IMR-90 (cell line): ENCODE results near the gene PITRM1. TPM values are rescaled to one million over a fixed set of nuclear protein-coding genes. Genes with fewer than 3 reads are reported as not detected.

ENCODE experiments used
- ATAC-seq: fragments of 200-7000 bp; cut with Tn5 transposase; 2 replicates; pipeline ENCODE4 v1.9.1; 2020; ENCODE audit warnings: low read depth, mild to moderate bottlenecking, moderate library complexity
- BruUV-seq: library from RNA; stranded (reverse); fragments of 400-500 nt; replicated peaks from 2 replicates; lab custom pipeline; 2021; lab: Mats Ljungman, UMichigan
- CTCF ChIA-PET: fragments of 300-600 bp; formaldehyde crosslinking; extraction: SDS; loops from one replicate; lab custom pipeline; 2021; ENCODE audit warnings: antibody characterized with exemption; lab: Yijun Ruan, JAX
- POLR2A ChIA-PET: fragments of 300-600 bp; sonication (Branson Sonifier 250); formaldehyde crosslinking; loops from one replicate; lab custom pipeline; 2022; ENCODE audit warnings: antibody characterized with exemption; ENCODE audit not compliant: unreplicated experiment; lab: Charles Lee
- DNase-seq: peaks from one replicate; pipeline ENCODE4 v3.0.0; 2013
- H2AFZ ChIP-seq: replicated peaks from 2 replicates; pipeline ENCODE3; 2013; ENCODE audit warnings: low read length, mild to moderate bottlenecking; ENCODE audit not compliant: poor library complexity
- H2AK5ac ChIP-seq: 2 replicates; pipeline ENCODE4 v1.6.1; 2013; ENCODE audit warnings: low read depth, low read length, inconsistent platforms
- H2AK9ac ChIP-seq: replicated peaks from 2 replicates; pipeline ENCODE3; 2013; ENCODE audit warnings: mild to moderate bottlenecking, low read depth, low read length, moderate library complexity; ENCODE audit not compliant: poor library complexity
- H2BK120ac ChIP-seq: 2 replicates; pipeline ENCODE4 v1.6.1; 2013; ENCODE audit warnings: low read depth, low read length, inconsistent platforms
- H2BK15ac ChIP-seq: 3 replicates; pipeline ENCODE4 v1.6.1; 2013; ENCODE audit warnings: low read depth, low read length, inconsistent platforms
- H2BK20ac ChIP-seq: 2 replicates; pipeline ENCODE4 v1.6.1; 2013; ENCODE audit warnings: low read depth, mild to moderate bottlenecking, inconsistent platforms, low read length, moderate library complexity
- H2BK5ac ChIP-seq: 2 replicates; pipeline ENCODE4 v1.6.1; 2013; ENCODE audit warnings: mild to moderate bottlenecking, low read depth, low read length, inconsistent platforms; ENCODE audit not compliant: poor library complexity, severe bottlenecking
- H3K14ac ChIP-seq: replicated peaks from 2 replicates; pipeline ENCODE4 v1.6.1; 2013; ENCODE audit warnings: low read depth, low read length, inconsistent platforms
- H3K18ac ChIP-seq: 2 replicates; pipeline ENCODE4 v1.6.1; 2013; ENCODE audit warnings: low read depth, low read length, control low read depth
- H3K23ac ChIP-seq: 2 replicates; pipeline ENCODE4 v1.6.1; 2013; ENCODE audit warnings: low read depth, low read length, inconsistent platforms
- H3K27ac ChIP-seq: 2 replicates; pipeline ENCODE4 v1.5.1; 2013; ENCODE audit warnings: mild to moderate bottlenecking, control low read depth, low read length; ENCODE audit not compliant: insufficient read depth
- H3K27me3 ChIP-seq: 2 replicates; pipeline ENCODE4 v1.6.1; 2013; ENCODE audit warnings: low read length; ENCODE audit not compliant: control insufficient read depth, insufficient read depth
- H3K36me3 ChIP-seq: 2 replicates; pipeline ENCODE4 v1.6.1; 2013; ENCODE audit warnings: low read length, mixed read lengths; ENCODE audit not compliant: control insufficient read depth, insufficient read depth
- H3K4ac ChIP-seq: 2 replicates; pipeline ENCODE4 v1.6.1; 2013; ENCODE audit warnings: low read depth, low read length, inconsistent platforms
- H3K4me1 ChIP-seq: 2 replicates; pipeline ENCODE4 v1.6.1; 2013; ENCODE audit warnings: low read length, mixed read lengths; ENCODE audit not compliant: control insufficient read depth, insufficient read depth
- H3K4me2 ChIP-seq: 2 replicates; pipeline ENCODE4 v1.6.1; 2013; ENCODE audit warnings: low read depth, mild to moderate bottlenecking, control low read depth, low read length, moderate library complexity
- H3K4me3 ChIP-seq: 2 replicates; pipeline ENCODE4 v1.5.1; 2013; ENCODE audit warnings: low read depth, mild to moderate bottlenecking, control low read depth, low read length, moderate library complexity; ENCODE audit not compliant: insufficient read depth
- H3K56ac ChIP-seq: 2 replicates; pipeline ENCODE4 v1.6.1; 2013; ENCODE audit warnings: low read length, inconsistent platforms; ENCODE audit not compliant: insufficient read depth; ENCODE audit errors: extremely low read depth
- H3K79me1 ChIP-seq, 2 experiments: 2 replicates each; pipeline ENCODE4 v1.6.1; 2013; ENCODE audit warnings: low read length in 2 of 2, inconsistent platforms in 1 of 2, low read depth in 1 of 2
- H3K9ac ChIP-seq: 2 replicates; pipeline ENCODE4 v1.6.1; 2013; ENCODE audit warnings: low read depth, low read length, control low read depth
- H3K9me1 ChIP-seq: 2 replicates; pipeline ENCODE4 v1.6.1; 2013; ENCODE audit warnings: low read length, inconsistent platforms; ENCODE audit not compliant: insufficient read depth
- H3K9me3 ChIP-seq: 2 replicates; pipeline ENCODE4 v1.6.1; 2013; ENCODE audit warnings: low read length; ENCODE audit not compliant: control insufficient read depth, insufficient read depth
- H4K20me1 ChIP-seq: 2 replicates; pipeline ENCODE4 v1.6.1; 2013; ENCODE audit warnings: low read length, inconsistent platforms; ENCODE audit not compliant: insufficient read depth
- H4K5ac ChIP-seq: 2 replicates; pipeline ENCODE4 v1.6.1; 2013; ENCODE audit warnings: mild to moderate bottlenecking, low read depth, low read length, control low read depth
- H4K8ac ChIP-seq, 2 experiments: 2 replicates each; pipeline ENCODE4 v1.6.1; 2013; ENCODE audit warnings: low read depth in 2 of 2, low read length in 2 of 2, control low read depth in 1 of 2, inconsistent platforms in 1 of 2
- H4K91ac ChIP-seq: 2 replicates; pipeline ENCODE4 v1.6.1; 2013; ENCODE audit warnings: low read depth, low read length, inconsistent platforms; ENCODE audit not compliant: insufficient read depth
- BHLHE40 ChIP-seq: fragments of 150-350 bp; IDR thresholded peaks from 2 replicates; pipeline ENCODE4 v1.6.1; 2016; ENCODE audit warnings: mild to moderate bottlenecking, low read depth, low read length
- CEBPB ChIP-seq: IDR thresholded peaks from 2 replicates; pipeline ENCODE4 v1.6.1; 2012; ENCODE audit warnings: low read depth, low read length, improper control_type of control experiment
- CHD1 ChIP-seq: IDR thresholded peaks from 2 replicates; pipeline ENCODE4 v1.6.1; 2012; ENCODE audit warnings: low read depth, low read length, improper control_type of control experiment
- FOS ChIP-seq: fragments of 150-350 bp; IDR thresholded peaks from 2 replicates; pipeline ENCODE4 v1.6.1; 2016; ENCODE audit warnings: low read depth, low read length
- MAFK ChIP-seq: IDR thresholded peaks from 2 replicates; pipeline ENCODE4 v1.6.1; 2012; ENCODE audit warnings: low read depth, low read length, improper control_type of control experiment
- MAZ ChIP-seq: IDR thresholded peaks from 2 replicates; pipeline ENCODE4 v1.6.1; 2012; ENCODE audit warnings: low read depth, mild to moderate bottlenecking, low read length, improper control_type of control experiment, moderate library complexity, borderline replicate concordance
- MXI1 ChIP-seq: IDR thresholded peaks from 2 replicates; pipeline ENCODE4 v1.6.1; 2012; ENCODE audit warnings: low read depth, mild to moderate bottlenecking, low read length, moderate library complexity, borderline replicate concordance
- NFE2L2 ChIP-seq: fragments of 150-350 bp; IDR thresholded peaks from 2 replicates; pipeline ENCODE4 v1.6.1; 2016; ENCODE audit warnings: low read depth, mild to moderate bottlenecking, low read length
- POLR2A ChIP-seq: IDR thresholded peaks from 2 replicates; pipeline ENCODE4 v1.6.1; 2012; ENCODE audit warnings: mild to moderate bottlenecking, low read depth, low read length
- RAD21 ChIP-seq: IDR thresholded peaks from 2 replicates; pipeline ENCODE4 v1.6.1; 2012; ENCODE audit warnings: low read length, improper control_type of control experiment
- RCOR1 ChIP-seq: IDR thresholded peaks from 2 replicates; pipeline ENCODE4 v1.6.1; 2012; ENCODE audit warnings: mild to moderate bottlenecking, low read length, improper control_type of control experiment; ENCODE audit not compliant: insufficient replicate concordance
- RFX5 ChIP-seq: IDR thresholded peaks from 2 replicates; pipeline ENCODE4 v1.8.0; 2012; ENCODE audit warnings: low read depth, mild to moderate bottlenecking, low read length, moderate library complexity
- SMC3 ChIP-seq: fragments of 150-350 bp; IDR thresholded peaks from 2 replicates; pipeline ENCODE4 v1.6.1; 2016; ENCODE audit warnings: low read depth, mild to moderate bottlenecking, antibody characterized with exemption, low read length, moderate library complexity
- WGBS, 2 experiments: methylation state at CpG; one replicate each; pipeline versions ENCODE4 v1.1.5 to v1.1.7; 2013; ENCODE audit warnings: missing lambda C conversion rate in 2 of 2; ENCODE audit not compliant: insufficient read length in 1 of 2; ENCODE audit errors: extremely low coverage in 2 of 2; 5-methylcytosine and 5-hydroxymethylcytosine counted together
- dilution Hi-C: fragments of 300-500 bp; cut with HindIII; formaldehyde crosslinking; loops from one replicate; pipeline ENCODE4 v1.14.3; 2018; ENCODE audit warnings: low sequenced_read_pairs; ENCODE audit not compliant: unreplicated experiment
- in situ Hi-C: fragments of 300-500 bp; cut with MboI; formaldehyde crosslinking; loops from 3 replicates; pipeline ENCODE4 v1.14.3; 2019; ENCODE audit warnings: low sequenced_read_pairs, inconsistent platforms, mixed read lengths
- intact Hi-C: fragments of 100-400 bp; cut with micrococcal nuclease; formaldehyde crosslinking; loops from 2 replicates; pipeline ENCODE4 v1.10.0; 2022
- polyA plus RNA-seq, 3 experiments: library from polyadenylated mRNA; depleted of rRNA; stranded (reverse); fragments of >200 nt; gene quantifications; 2 replicates each; pipeline ENCODE4 v1.2.3, GENCODE V29; 2012; ENCODE audit warnings: low replicate concordance in 1 of 3
- total RNA-seq: library from RNA; depleted of rRNA; stranded (reverse); fragments of >200 nt; gene quantifications from 2 replicates; pipeline ENCODE4 v1.2.3, GENCODE V29; 2012
- TF ChIP-seq, protein P1 (sequence below): fragments of 150-350 bp; IDR thresholded peaks from 2 replicates; pipeline ENCODE4 v1.6.1; 2016; ENCODE audit warnings: low read depth, mild to moderate bottlenecking, low read length, moderate library complexity, borderline replicate concordance
- TF ChIP-seq, protein P2 (sequence below): fragments of 150-350 bp; IDR thresholded peaks from 2 replicates; pipeline ENCODE4 v1.6.1; 2017; ENCODE audit warnings: mild to moderate bottlenecking, antibody characterized with exemption, low read length, low read depth

PITRM1 gene
- total and polyA plus RNA-seq, 2 of the 4 experiments (the other 2 are of a cell fraction): 97.1 to 124 TPM

DNA sequence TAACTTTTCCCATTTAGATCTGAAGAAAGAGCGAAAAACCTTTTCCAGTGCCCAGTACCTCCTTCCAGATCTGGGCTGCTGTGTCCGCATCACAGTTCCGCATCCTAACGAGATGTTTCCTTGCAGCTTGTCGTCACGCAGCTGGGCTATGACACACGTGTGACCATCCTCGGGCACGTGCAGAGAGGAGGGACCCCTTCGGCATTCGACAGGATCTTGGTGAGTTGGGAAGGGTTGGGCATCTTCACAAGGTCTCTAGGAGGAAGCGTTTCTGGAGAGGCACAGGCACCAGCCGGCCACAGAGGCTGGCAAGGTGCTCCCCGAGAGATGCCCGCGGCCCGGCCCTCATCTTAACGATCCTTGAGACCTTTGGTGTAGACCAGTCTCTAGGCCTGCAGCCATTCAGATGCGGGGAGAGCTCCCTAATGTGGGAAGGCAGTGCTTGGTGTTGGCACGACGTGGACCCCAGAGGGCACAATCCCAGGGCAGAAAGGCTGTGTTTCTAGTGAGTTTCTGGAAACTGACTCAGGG, 63.9 kb downstream of the PITRM1 start:
- peaks cover 24% of the 10 kb centered on the region for H3K9me1 ChIP-seq
- H2BK15ac ChIP-seq: 0 out of 3 replicates have a peak overlapping the region, but pooled peaks have one; percentile 65
- WGBS, 2 experiments: 99% methylated on average over 14 of the region's 21 CpGs; no CpG with 5 or more reads in 1 of the 2 experiments
- H3K79me1 ChIP-seq: peaks cover 41 to 76% of the 10 kb centered on the region in 2 experiments
- H4K8ac ChIP-seq: no peak overlapping the region; a peak in 1 of 4 replicates
- BruUV-seq: no TSS peak
- H2BK5ac ChIP-seq: peak overlapping the region; percentile 77
- CTCF ChIA-PET: no interaction called here
- ATAC-seq: no peak
- POLR2A ChIA-PET: no interaction called here
- H3K27me3 ChIP-seq: no peaks in the 10 kb centered on the region
- peak overlapping the region; percentile 98 for H2AK5ac ChIP-seq
- H3K14ac ChIP-seq: no peak overlapping the region
- peak overlapping the region; percentile 31; the same call in 1 of the 2 replicates for H4K5ac ChIP-seq
- H2AK9ac ChIP-seq: peak overlapping the region; percentile 85
- H2BK120ac ChIP-seq: peak overlapping the region; percentile 52; the same call in 1 of the 2 replicates
- in situ Hi-C loops: no loop called here
- H2BK20ac ChIP-seq: peak overlapping the region; percentile 33; the same call in 1 of the 2 replicates
- intact Hi-C loops: loop anchor here (5.0 kb wide), 1 partner anchor 181 kb away; no protein-coding TSS in a partner anchor
- H3K4me1 ChIP-seq: peaks cover 8% of the 10 kb centered on the region
- no peak overlapping the region for H3K18ac ChIP-seq
- H3K9me3 ChIP-seq: no peaks in the 10 kb centered on the region
- no peak overlapping the region for H3K4me2 ChIP-seq
- peak overlapping the region; percentile 72; the same call in 1 of the 2 replicates for H4K91ac ChIP-seq
- H3K36me3 ChIP-seq: peaks cover 71% of the 10 kb centered on the region
- no peak overlapping the region; the same call in 1 of the 2 replicates for H3K9ac ChIP-seq
- H3K23ac ChIP-seq: no peak overlapping the region
- no peak overlapping the region for H3K56ac ChIP-seq
- no peak for DNase-seq
- peak overlapping the region; percentile 15 for H3K27ac ChIP-seq
- H2AFZ ChIP-seq: peak overlapping the region; percentile 36
- dilution Hi-C loops: no loop called here
- H3K4ac ChIP-seq: peak overlapping the region; percentile 54; the same call in 1 of the 2 replicates
- H3K4me3 ChIP-seq: no peak overlapping the region
- H4K20me1 ChIP-seq: peaks cover 32% of the 10 kb centered on the region
- no peak for TF ChIP-seq MAZ
- no peak for TF ChIP-seq MAFK
- no peak for TF ChIP-seq BHLHE40
- TF ChIP-seq MXI1: no peak
- no peak for TF ChIP-seq RAD21
- no peak for TF ChIP-seq RCOR1
- no peak for TF ChIP-seq POLR2A
- no peak for TF ChIP-seq NFE2L2
- TF ChIP-seq, protein P1, sequence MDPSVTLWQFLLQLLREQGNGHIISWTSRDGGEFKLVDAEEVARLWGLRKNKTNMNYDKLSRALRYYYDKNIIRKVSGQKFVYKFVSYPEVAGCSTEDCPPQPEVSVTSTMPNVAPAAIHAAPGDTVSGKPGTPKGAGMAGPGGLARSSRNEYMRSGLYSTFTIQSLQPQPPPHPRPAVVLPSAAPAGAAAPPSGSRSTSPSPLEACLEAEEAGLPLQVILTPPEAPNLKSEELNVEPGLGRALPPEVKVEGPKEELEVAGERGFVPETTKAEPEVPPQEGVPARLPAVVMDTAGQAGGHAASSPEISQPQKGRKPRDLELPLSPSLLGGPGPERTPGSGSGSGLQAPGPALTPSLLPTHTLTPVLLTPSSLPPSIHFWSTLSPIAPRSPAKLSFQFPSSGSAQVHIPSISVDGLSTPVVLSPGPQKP: no peak
- no peak for TF ChIP-seq CEBPB
- TF ChIP-seq FOS: no peak
- no peak for TF ChIP-seq SMC3
- TF ChIP-seq RFX5: no peak
- TF ChIP-seq, protein P2, sequence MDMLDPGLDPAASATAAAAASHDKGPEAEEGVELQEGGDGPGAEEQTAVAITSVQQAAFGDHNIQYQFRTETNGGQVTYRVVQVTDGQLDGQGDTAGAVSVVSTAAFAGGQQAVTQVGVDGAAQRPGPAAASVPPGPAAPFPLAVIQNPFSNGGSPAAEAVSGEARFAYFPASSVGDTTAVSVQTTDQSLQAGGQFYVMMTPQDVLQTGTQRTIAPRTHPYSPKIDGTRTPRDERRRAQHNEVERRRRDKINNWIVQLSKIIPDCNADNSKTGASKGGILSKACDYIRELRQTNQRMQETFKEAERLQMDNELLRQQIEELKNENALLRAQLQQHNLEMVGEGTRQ: no peak
- TF ChIP-seq CHD1: no peak
